Suprapubic skin (tissue), 4 donors: ENCODE measurements around the gene ALKBH1.

Source experiments
- CTCF ChIP-seq, 2 donors: fragments of 200-600 bp in 1 of 2; fragments of 450-650 bp in 1 of 2; sonication (generic) in 1 of 2; IDR thresholded peaks; one replicate each; pipeline ENCODE4 v1.5.1; 2016 to 2019; ENCODE audit warnings: antibody characterized with exemption in 2 of 2, mild to moderate bottlenecking in 1 of 2, moderate library complexity in 1 of 2
- EP300 ChIP-seq: sonication (generic); formaldehyde crosslinking; IDR thresholded peaks from one replicate; pipeline ENCODE4 v1.6.1; 2017; ENCODE audit warnings: antibody characterized with exemption
- POLR2A ChIP-seq, 2 donors: fragments of 450-650 bp; IDR thresholded peaks; one replicate each; pipeline ENCODE4 v1.6.1; 2017; ENCODE audit warnings: antibody characterized with exemption in 2 of 2, mild to moderate bottlenecking in 2 of 2, moderate library complexity in 2 of 2
- POLR2AphosphoS5 ChIP-seq, 3 donors: sonication (generic); formaldehyde crosslinking; IDR thresholded peaks; one replicate each; pipeline ENCODE4 v1.6.1; 2017; ENCODE audit warnings: antibody characterized with exemption in 3 of 3

GRCh38 chr14:77722301-77722700 lies 14.5 kb upstream of the ALKBH1 start:
- TF ChIP-seq POLR2AphosphoS5 (IDR thresholded peaks at IDR 0.05) (no peak), CTCF (IDR thresholded peaks at IDR 0.05) (no peak), POLR2A (IDR thresholded peaks at IDR 0.05) (no peak), EP300 (no peak)
